NCI-H2029 (cell line): ENCODE results near the gene SUN5.

Source experiments
- DNase-seq: peaks from one replicate; lab custom pipeline; 2025; lab: John Stamatoyannopoulos, UW

Gene SUN5

DNA sequence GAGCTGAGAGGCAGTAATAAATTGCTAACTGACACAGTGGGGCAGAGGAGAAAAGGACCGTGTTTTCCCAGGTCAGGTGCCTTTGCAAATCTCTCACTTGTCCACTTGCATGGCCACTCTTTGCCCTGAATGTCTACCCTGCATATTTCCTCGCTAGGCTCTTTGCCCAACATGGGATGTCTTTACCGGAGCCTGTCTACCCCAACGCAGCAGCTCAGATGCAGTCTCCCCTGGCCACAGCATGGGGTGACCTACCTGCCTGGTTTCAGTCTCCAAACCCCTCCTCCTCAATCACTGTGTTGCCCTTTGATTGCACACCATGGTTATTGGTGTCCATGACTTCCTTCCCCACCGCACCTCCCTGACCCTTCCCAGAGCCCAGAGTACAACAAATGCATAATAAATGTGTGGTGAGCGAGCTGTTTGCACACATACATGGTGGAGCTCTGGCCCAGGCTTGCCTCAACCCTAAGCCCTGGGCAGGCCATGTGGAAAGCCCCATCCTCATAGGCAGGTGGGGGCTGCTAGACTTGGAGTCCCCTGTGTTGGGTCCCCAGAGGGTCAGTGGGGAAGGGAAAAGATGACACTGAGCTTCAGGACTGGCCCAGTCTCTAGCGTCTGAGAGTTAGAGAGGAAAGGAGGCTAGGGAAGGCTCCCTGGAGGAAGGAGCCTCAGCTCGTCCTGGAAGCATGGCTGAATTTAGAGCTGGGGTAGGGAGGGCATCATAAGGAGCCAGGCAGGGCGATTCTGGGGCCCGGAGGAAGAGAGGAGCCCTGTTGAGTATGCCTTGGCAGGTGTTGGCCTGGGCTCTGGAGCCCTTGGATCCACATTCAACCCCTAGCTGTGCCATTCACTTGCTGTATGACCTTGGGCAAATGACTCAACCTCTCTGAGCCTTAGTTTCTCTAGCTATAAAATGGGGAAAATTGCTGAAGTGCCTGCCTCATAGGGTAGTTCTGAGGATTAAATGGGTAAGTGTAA lies 22.8 kb upstream of the SUN5 start:
- DNase-seq: no peak

DNA sequence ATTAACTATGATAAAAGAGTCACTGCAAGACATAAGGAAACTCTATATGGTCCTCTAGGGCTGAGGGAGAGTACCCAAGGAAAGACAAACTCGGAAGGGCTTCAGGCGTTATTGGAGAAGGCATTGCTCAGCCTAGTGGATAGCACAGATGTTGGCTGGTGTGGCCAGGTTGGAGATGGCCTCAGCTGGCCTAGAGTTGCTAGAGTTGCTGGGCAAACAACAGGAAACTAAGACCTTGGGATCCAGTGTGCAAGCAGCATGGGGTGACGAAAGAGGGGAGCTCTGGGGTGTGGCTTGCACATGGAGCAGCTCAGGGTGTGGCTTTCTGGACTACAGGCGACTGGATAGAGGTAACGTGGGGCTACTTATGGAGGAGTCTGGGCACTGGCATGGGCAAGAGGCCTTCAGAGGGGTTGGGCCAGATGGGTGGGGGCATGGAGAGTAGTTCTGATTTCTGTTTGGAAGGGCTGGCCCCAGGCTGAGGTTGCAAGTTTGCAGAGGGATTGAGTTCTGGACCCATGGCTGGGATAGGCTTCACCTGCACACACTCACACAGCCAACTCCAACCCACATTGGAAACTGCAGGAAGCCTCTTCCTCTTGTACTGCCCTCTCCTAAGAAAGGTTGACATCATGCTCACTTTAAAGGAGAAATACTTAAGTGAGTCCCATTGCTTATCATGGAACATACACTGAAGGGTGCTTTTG lies 22.0 kb upstream of the SUN5 start:
- no peak for DNase-seq

DNA sequence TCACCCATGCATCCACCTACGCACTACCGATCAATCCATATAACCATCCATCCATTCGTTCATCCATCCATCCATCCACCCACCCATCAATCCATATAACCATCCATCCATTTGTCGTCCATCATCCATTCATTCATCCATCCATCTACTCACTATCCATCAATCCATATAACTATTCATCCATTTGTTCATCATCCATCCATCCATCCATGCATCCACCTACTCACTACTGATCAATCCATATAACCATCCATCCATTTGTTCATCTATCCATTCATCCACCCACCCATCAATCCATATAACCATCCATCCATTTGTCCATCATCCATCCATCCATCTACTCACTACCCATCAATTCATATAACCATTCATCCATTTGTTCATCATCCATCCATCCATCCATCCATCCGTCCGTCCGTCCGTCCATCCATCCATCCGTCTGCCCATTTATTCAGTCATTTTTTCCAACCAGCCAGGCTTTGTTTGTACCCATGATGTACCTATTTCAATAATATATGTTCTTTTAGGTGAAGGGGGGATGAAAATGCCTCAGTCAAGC lies 21.2 kb upstream of the SUN5 start:
- DNase-seq: no peak

DNA sequence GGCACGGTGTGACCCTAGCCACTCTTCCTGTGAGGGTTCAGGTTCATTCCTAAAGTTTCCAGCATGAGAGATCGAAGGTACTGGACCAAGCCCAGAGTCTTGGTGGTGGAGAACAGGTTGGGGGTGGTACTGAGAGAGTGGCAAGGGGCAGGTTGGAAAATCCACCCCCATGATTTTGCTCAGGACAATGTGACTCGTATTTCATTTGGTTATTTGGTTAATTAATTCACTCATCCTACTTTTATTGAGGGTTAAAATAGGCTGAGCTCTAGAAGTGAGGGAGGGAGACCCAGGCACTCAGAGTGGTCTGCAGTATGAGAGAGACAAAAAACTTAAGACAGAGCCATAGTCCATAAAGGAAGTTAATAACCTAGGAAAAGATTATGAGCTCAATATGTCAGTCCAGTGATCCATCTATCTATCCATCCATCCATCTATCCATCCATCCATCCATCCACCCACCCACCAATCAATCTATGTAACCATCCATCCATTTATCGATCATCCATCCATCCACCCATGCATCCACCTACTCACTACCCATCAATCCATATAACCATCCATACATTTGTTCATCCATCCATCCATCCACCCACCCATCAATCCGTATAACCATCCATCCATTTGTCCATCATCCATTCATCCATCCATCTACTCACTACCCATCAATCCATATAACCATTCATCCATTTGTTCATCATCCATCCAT lies 20.5 kb upstream of the SUN5 start:
- DNase-seq: no peak

DNA sequence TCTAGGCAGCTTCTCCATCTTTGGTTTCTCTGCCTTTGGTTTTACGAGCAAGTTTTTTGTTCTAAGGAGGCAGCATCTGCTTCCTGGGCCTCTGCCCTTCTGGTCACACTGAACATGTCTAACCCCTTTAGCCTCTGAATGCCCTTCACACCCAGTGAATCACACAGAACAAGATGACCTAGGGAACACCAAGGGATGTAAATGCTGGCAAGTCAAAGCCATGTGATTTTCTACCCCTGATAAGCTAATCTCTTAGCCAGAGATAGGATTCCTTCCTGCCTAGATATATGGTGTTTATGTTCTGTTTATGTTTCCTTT lies 20.0 kb upstream of the SUN5 start:
- DNase-seq: no peak

DNA sequence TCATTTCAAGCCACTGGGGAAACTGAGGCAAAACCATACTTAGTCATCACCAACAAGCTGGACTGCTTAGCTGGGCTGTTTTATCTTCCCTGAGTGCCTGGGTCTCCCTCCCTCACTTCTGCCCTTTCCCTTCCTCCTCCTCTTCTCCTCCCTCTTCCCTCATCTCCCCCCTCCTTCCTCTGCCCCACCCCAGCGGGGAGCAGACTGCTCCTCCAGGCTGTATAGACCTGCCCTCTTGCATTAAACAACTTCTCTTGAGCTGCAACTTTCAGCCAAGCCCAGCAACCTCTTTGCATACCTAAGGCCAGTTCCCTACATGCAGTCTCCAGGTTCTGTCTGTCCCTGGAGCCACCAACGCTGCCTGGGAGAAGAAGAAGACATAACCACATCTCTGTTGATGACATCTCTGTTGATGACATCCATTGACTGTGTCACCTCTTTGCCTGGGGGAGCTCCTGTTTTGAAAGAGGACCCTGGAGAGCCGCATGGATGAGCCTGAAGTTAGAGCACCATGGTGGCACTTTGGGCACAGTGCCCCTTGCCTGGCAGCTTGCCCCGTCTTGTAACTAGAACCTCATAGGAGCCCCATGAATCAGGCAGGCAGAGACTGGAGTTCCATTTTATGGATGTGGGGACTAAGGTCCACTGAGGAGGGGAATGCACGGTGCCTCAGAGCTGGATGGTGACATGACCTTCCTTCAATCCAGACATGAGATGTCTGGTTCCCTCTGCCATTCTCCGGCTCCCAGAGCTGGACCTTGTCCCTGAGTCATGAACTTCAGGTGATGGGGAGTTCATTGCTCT lies 19.4 kb upstream of the SUN5 start:
- DNase-seq: no peak

DNA sequence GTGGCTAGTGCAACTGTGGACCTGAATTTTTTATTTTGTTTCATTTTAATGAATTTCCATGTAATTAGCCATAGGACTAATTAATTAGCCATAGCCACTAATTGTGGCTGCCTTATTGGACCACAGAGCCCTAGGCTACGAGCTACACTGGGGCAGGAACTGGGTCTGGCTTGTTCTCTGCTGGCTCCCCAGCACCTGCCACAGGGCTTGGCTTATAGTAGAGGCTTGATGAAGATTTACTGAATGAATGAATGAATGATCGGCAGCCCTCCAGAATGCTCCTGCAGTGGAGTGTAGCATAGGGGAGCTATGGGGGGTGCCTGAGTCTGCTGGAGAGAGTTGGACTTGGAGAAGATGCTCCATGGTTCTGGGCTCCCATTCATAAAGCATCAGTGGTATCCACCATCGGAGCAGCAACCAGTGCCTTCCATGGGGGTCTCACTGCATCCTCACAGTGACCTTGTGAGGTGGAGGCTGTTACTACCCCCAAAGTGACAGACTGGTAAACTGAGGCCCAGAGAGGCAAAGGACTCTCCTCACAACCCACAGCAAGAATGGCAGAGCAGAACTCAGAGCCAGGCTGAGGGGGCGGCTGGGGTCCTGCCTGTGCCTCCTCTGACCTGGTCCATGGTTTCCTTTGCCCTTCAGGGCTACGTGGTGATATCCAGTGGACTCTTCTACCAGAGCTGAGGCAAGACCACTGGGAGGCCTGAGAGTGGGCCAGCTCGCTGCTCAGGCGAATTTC lies 18.6 kb upstream of the SUN5 start:
- no peak for DNase-seq

DNA sequence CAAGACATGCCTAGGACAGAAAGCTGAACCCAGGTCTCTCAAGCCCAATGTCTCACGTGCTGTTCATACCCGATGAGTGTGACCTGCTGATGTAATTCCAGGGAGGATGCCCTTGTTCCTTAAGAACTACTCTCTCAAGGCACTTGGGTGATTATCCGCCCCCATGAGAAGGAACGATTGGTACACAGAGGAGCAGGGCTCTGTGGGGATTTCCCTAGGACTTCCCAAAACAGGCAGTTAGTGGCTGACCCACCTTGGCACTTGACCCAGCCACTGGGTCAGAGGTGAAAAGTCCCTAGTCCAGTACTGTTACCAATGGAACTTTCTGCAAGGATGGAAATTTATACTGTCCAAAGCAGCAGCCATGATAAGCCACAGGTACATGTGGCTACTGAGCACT lies 18.1 kb upstream of the SUN5 start:
- no peak for DNase-seq

DNA sequence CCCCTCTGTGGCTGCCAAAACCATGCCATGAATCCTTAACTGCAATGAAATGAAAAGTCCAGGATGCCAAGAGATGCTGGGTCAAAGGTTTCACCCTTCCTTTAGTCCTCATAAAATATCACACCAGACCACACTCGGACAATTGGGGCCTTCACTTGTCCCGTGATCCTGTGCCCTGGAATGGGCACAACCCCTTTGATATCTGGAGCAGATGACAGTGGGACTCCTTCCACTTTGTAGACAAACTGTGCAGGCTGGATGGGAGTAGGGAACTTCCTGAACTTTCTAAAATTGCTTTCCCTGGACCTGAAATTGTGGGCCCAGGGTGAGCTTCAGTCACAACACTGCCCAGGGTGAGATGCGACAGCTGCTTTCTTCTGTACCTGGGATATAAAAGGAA lies 17.6 kb upstream of the SUN5 start:
- DNase-seq: no peak

DNA sequence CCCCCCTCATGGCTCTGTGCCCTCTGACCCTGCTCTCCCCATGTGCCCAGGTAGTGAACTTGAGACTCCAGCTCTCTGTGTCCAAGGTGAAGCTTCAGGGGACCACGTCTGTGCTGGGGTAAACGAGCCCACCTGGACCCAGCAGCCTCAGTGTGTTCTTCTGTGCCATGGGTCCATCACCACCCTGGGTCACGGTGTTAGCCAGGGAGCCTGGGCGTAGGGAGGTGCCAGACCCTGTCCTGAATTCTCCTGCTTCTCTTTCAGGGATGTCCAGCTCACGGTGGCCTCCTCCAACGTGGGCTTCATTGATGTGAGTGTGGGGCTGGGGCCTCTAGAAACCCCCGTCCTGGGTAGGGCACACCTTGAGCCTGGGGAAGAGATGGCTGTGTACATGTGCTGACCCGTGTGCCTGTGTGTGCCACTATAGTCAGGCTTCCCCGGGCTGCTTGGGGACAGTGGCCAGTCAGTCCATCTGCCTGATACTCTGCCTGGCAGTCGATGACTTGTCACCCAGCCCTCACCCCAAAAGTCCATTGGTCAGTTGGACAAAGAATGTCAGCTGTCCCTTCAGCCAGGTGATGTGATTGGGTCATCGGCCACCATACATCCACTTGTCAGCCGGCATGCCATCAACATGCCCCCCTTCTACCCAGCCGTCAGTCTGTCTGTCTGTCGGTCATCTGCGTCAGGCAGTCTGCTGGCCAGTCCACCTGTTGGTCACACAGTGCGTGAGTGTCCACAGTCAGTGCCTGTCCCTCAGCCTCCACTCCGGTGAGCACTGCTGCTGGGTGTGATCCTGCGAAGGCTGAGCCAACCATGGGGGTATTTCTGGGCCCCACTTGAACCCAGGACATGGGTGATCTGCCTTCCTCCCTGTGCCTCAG lies 16.3 kb upstream of the SUN5 start:
- no peak for DNase-seq

DNA sequence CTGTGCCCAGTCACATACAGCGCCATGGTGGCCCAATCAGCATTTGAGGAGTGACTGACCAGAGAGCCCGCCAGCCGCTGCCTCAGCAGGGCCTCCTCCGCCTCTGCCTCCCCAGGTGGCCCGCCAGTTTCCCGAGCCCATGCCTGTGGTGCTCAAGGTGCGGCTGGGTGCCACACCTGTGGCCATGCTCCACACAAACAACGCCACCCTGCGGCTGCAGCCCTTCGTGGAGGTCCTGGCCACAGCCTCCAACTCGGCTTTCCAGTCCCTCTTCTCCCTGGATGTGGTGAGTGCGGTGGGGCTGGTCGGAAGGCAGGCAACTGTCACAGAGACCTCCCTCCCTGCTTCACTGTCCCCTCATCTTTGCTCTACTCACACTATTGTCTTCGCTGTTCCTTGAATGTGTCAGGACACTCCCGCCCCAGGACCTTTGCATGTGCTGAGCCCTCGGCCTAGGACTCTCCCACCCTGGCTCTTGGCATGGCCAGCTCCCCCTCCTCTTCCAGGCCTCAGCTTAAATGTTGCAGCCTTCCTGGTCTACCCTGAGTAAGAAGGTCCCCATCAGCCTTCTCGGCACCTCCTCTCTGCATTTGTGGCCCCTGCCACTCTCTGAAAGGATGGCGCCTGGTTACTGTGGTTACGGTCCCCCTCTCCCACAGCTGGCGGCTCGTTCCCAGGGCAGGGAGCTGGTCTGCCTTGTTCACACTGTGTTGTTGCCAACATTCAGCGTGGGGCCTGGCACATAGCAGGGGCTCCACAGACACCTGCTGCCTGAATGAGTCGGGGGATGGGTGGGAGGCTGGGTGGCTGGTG lies 15.4 kb upstream of the SUN5 start:
- no peak for DNase-seq

DNA sequence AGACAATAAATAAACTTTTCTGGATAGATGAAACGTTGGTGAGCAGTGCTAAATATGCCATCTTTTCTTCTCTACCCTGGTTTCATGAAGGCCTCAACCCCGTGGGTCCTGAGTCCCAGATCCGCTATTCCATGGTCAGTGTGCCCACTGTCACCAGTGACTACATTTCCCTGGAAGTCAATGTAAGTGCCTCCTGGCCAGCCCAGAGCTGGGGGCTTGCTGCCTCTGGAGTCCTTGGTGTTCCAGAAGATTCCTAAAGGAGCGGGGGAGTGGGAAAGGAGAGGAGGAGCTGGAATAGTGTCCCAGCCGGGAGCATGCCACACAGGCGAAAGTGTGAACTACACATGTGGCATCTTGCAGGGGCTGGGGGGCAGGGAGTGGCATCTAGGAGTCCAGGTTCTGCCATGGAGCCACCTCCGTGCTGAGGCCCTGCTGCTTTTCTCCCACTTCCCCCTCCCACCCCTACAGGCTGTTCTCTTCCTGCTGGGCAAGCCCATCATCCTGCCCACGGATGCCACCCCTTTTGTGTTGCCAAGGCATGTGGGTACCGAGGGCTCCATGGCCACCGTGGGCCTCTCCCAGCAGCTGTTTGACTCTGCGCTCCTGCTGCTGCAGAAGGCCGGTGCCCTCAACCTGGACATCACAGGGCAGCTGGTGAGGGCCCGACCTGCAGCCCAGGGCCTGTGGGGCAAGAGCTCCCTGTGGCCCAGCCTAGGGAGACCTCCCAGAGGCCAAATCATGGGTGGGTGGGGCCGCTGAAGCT lies 14.1 kb upstream of the SUN5 start:
- DNase-seq: no peak

DNA sequence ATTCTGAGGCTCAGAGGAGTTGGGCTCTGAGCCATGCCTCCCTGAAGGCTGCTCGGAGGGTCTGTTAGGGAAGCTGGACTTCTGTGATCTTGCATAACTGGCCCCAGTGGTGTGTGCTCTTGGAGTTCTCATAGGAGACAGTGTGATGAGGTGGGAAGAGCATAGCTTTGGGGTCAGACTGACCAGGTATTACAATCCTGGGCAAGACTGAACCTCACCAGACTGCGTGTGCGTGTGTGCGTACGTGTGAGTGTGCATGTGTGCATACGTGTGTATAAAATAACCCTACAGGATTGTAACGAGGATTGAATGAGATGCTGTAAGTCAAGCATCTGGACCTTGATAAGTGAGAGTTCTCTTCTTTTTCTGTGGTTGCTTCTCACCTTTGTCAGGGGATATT lies 13.3 kb upstream of the SUN5 start:
- DNase-seq: no peak

DNA sequence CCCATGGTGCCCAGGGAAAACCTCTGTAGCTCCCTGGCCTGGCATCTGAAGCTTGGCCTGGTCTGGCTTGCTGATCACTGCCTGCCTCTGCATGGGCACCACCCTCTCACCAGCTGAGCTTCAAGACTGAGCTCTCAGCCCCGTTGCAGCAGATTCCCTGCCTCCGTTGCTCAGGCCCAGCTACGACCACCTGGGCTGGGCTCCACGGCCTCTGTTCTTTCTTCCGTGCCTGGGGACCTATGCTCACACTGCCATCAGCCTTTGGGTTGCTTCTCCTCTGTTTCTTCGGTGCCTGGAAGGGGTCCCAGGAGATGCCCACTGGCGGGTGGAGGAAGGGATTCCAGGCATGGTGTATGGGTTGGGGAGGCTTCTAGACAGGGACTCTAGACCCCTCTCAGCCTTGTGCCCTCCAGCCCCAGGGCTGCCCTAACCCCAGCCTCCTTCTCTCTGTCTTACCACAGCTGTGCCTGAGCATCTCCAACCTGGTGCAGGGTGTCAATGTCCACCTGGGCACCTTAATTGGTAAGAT lies 12.4 kb upstream of the SUN5 start:
- DNase-seq: no peak

DNA sequence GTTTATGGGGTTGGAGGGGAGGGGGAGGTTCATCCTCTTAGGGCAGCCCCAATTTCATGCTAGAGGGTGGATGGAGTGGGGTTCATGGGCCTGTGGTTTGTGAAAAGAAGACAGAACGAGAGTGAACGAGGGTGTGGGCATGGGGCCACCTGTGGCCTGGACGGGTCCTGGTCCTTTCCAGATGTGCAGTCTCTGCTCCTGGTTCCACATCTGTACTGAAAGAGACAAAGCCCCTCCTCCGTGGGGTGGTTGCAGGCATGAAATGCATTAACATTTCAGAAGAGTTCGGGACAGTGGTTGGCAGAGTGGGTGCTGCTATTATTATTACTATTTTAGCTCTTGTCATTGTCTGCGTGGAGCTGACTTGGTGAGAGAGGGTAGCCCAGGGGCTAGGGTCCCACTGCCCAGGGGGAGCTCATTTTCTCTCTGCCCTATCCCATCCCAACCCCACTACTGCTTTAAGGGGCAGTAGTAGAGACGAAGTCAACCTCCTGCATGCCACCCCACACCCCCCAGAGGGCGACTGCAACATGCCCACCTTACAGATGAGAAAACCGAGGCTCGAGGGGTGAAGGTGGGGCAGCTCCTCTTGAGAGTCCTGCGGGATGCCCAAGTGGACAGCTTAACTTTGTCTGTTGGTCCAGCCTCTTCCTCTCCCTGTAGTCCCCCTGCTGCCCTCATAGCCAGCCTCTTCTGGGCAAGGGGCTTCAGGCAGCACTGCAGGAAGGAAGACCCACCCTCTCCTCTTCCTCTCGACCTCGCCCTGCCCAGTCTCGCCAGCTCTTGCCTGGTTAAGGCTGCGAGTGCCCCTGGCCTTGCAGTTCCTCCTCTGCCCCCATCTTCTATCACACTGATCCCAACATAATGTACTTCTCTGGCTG lies 11.7 kb upstream of the SUN5 start:
- no peak for DNase-seq

DNA sequence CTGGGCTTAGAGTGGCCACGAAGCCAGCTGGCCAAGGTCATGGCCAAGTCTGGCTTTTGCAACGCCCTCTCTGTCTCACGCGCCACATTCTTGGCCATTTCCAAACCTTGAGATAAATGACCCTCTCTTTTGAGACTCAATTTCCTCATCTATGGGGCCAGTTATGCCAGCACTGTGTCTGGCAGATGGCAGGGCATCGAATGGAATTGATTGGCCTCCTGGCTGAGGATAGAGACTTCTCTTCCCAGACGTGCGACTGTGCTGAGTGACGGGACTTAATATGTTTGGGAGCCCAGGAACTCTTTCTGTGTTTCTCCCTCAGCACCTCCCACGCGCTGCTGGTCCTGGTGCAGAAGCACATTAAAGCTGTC lies 10.9 kb upstream of the SUN5 start:
- DNase-seq: no peak
